Hindlimb muscle (tissue), 1 donor: ENCODE data around the gene ITPR1. TPM values are rescaled to one million over a fixed set of nuclear protein-coding genes. Genes with fewer than 3 reads are reported as not detected.

Experiments
- DNase-seq: peaks from one replicate; pipeline ENCODE4 v3.0.0-alpha.2; 2013
- polyA plus RNA-seq: library from polyadenylated mRNA; unstranded; fragments of 120-200 nt; gene quantifications from one replicate; pipeline ENCODE4 v1.2.1, GENCODE V29; 2013; ENCODE audit not compliant: insufficient read length

Gene ITPR1
- polyA plus RNA-seq, 1 donor, result 16.7 TPM

DNA sequence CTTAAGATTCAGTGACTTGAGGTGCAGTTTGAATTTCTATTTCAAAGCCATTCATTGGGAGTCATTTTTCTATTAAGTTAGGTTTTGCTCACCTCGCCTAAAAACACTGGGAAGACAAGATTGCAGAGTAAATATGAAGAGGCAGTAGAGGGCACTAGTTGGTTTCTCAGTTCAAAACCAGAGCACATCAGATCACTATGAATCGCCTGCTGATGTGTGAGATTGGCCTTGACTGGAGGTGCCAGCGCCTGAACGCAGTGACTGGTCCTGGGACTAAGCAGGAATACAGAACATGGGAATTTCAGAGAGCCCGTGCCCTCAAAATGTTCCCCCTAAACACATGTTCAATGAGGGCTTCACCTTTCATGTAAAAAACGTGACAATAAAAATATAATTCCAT lies 229.0 kb downstream of the ITPR1 start:
- peak; percentile 18 for DNase-seq

DNA sequence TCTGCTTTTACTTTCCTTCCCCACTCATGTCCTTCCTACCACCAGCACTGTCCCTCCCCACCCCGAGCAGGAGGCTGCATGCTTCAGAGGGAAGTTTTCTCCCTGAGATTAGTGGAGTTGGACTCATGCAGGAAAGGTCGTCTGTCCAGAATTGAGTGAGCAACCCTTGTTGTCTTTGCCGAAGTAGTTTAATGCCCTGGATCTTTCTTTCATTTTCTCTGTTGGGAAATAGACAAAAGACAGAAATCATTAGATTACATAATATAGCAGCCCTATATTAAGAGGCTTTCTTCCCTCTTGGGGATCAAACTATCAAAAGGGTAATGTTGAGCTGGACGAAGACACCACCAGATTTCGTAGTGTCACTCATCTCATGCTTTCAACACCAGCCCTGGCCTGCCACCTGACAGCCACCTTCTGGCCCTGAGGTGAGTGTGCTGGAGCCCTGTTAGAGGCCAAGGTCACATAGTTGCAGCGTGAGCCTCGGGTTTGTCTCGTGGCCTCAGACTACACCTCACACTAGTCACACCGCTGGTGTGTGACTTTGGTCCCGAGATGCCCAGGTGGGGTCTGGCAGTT lies 231.0 kb downstream of the ITPR1 start:
- DNase-seq, result no peak

DNA sequence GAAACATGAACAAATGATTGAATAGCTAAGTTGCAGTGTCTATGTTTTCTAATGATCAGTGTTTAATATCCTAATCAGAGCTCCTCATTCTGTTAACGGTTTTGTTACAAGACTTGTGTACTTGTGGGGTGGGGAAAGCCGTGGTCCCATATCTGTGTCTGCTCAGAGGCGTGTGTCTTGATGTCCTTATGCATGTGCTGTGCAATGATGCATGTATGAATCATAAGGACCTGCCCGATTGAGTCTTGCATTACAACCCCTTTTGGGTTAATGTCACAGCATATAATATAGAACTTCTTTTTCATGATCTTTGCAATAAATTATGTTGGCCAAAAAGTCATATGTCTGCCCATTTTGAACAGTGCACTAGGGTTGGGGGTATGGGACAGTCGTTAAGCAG lies 233.4 kb downstream of the ITPR1 start:
- DNase-seq, result no peak

DNA sequence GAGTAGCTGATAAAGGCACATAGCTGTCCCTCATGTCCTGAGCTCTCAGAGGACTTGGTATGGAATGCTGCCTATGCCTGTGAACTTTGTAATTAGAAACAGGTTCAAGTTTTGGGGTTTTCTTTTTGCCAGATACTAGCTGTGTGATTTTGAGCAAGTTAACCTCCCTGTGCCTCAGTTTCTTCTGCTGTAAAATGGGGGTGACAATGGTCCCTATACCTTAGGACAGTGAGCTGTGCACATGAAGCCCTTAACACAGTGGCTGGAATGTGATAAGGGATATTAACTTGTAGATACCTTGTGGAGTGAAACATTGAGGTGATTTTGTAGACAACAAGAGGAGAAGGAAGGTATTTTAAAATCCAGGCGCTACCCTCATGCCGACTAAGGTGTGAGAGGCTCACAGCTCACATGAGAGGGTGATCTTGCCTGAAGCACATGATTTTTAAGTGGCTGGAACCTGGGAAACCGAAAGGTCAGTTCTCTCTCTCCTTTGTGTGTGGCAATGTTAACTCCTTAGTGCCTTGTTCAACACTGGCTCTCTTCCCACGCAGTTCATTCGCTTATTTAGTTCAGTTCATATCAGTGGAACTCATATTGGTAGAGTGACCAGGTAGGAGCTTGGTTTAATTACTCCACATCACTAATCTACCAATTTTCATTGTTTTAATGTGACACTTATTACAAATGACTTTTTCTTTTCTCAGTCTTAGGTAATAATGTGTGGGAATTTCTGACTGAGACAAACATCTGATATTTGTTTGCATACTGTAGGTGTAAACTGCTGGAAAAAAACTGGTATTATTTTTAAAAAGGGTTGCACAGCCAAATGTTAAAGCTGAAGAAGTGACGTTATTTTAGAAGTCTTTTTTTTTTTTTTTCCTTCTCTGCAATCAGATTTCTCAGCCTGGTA lies 236.2 kb downstream of the ITPR1 start:
- no peak for DNase-seq

DNA sequence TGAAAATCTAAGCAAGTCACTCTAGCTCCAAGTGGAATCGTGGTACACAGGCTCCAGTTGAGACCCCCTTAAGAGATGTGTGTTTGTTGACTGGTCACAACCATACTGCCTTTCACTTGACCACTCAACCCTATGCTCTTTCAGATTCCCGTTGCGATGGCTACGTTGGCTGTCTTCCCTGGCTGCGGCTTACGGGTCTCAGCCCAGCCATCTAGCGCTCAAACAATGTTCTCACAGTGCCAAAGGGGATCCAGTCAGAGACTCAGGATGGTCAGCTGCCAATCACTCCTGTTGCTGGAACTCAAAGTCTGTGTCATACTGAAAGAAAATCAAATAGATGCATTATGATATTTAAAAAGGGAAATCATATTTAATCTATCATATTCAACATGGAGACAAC lies 237.6 kb downstream of the ITPR1 start:
- no peak for DNase-seq

DNA sequence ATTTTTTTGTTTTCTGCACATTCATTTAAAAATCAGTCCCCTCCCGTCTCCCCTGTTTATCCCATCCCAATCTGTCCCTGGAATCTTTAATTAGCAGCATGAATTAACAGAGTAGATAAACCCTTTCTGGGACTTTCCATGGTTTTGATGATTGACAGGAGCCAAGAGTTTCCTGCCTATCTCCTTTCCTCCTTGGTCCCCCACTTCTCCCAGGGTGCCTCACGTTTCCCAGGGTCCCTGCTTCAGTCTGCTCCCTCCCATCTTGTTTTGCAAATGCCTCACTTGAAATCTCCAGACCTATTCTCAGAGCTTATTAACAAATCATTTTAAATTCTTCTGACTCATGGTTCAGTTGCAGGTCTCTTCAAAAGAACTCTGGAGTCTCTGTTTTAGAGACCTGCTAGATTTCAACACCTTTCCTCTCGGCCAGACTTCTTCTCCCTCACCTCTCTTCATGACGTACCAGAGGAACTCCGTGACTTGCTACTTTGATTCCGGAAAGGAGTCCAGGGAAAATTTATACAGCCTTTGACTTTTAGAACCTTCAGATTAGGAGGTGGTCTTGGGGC lies 238.5 kb downstream of the ITPR1 start:
- no peak for DNase-seq

DNA sequence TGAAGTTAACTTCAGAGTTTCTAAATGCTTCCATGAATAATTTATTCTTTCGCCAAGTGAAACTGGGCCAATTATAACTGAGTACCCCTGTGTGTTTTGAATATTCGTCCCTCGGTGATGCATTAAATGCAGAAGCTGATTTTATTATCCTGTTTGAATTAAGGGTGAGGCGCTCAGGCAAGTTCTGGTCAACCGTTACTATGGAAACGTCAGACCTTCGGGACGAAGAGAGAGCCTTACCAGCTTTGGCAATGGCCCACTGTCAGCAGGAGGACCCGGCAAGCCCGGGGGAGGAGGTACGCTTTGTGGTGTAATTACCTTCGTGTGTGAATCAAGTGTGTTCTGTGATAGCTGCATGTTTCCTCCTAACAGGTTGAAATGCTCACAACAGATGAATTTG lies 239.8 kb downstream of the ITPR1 start:
- DNase-seq, result no peak

DNA sequence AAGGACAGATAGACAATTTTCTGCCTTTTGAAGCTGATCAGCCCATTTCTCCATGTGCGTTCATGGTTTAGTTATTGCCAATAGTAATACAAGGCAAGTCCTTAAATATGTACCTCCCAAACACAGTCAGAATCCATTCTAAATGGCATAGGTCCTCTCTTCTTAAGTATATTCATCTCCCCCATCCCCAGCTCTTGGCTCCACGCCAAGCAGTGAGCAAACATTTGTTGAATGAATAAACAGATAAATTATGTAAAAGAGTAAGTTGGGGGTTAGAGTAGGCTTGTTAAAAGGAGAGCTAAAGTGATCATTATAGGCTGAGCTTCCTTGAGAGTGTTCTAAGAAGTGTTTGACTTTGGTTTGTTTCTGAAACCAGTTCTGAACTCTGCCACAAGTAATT lies 241.3 kb downstream of the ITPR1 start:
- no peak for DNase-seq

DNA sequence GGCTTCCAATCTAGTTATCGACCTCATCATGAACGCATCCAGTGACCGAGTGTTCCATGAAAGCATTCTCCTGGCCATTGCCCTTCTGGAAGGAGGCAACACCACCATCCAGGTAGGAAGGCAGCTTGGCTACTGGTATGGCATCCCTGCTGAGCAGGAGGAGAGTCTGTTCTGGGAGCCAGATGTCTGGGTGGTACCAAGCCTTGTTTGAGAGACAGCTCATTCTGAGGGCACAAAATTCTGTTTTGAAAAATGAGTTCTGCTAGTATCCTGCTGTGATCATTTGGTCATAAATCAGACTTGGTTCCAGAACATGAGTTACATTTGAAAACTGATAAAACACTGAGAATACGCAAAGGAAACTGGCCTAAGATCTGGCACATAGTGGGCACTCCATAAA lies 242.1 kb downstream of the ITPR1 start:
- DNase-seq, result no peak

DNA sequence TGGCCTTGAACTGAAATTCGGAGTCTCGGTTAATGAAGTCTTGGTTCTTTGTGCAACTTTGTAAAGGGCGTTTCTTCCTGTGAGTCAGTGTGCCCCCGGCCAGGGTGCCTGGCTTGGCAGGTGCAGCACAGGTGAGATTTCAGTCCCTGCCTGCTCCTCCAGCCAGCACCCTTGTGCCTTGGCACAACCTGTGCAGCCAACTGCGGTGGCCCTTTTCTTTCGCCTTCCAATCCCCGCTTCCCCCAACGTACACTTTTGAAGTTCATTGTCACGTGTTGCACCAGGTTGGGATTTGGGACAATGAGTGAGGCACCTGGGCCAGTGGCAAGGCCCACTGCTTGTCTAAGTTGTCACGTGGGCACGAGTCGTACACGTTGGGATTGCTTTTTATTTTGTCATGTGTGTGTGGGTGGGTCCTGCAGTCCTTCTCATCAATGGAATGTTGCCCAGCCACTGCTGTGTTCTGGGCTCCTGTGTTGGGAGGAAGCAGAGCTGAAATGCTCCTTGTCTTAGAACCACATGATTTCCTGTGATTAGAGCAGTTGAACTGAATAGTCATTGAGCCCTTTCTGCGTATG lies 243.2 kb downstream of the ITPR1 start:
- no peak for DNase-seq

DNA sequence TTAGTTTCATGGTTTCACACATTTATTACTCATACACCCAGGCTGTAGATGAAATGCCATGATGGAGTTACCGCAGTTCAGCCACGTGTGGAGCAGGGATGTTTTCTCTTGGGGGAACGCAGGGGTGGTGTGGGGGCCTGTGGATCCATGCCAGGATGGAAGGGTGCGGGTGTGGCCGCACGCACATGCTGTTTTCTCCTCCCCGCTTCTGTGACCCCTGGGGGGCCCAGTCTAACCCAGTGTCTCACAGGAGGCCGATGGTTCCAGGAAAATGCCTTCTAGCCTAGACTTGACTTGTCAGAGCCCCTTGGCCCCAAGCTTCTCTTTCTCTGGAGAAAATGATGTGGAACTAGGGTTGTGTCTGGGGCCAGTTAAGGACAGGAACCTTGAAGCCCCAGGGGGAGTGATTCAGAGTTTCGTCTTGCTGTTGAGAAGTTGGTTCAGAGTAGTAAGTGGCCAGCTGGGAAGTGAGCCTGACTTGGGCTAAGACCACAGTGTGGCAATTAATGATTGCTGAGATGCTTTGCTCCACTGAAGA lies 245.7 kb downstream of the ITPR1 start:
- no peak for DNase-seq

DNA sequence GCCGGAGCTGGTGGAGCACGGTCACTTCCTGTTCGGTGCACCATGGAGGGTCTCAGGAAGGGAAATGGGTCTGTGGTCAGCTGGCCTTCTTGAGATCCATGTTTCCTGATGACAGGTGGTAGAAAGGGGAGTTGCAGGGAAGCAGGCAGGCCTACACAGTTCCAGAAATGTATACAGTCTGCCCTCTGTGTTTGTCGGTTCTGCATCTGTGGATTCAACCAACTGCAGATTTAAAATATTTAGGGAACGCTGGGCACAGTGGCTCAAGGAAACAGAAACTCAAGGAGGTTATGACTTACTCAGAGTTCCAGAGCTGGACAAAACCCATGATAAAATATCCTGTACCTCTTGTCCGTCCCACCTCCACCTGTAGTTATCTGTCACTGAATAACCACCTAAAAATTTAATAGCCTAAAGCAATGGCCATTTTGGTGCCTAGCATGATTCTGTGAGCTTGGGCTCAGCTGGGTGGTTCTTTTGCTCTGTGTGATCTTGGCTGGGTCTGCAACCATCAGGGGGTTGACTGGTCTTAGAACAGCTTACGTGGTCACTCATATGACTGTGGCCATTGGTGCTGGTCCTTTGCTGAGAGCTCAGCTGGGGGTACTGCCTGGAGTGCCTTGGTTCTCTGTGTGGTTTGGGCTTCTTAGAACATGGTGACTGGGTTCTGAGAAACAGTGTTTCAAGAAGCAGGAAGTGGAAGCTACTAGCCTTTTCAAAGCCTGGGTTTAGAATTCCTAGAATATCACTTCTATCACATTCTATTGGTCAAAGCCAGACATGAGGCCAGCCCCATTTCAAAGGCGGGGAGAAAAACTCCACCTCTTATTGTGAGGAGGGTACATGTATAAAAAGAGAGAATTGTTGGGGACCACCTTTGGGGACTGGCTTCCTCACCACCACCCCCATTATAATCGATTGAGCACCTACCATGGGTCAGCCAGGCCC lies 246.4 kb downstream of the ITPR1 start:
- no peak for DNase-seq

DNA sequence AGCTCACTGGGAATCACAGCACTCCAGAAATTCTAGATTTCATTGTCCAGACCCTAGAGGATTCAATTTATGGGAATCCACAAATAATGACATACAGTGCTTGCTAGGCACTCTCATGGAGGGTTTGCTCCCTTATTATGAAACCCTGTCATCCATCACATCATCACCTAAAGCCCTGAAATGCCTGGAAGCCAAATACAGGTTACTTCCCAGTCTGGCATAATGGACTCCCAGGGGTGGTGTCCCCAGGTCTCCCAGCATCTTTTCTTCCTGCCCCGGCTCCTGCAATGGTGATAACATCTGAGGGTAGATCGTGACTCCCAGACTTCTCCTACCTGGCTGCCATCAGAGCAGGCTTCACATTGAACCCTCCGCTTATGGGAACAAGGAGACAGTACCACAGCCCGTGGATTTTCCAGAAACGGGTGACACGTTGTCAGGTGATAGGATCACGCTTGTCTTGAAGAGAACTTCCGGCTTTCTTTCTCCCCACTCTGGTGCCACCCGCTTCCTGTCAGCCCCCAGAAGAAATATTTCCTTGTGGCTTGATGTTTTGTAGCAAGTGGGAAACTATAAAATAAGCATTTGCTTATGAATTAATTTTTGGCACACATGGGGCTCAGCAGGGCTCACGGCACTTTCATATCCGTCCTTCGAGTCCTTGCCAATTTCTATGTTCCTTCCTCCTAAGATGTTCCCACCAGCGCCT lies 247.4 kb downstream of the ITPR1 start:
- no peak for DNase-seq

DNA sequence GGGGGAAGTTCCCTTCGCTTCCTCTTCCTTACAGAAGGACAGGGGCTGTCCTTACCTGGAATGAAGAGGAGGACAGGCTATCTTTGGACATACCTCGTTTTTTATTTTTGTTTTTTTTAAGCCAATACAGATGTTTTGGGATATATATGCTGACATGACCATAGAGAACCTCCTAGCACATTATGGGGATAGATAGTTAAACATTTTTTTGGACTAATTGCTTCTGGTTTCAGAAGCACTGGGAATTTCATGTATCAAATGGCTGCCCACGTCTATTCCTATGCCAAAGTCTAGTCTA lies 247.9 kb downstream of the ITPR1 start:
- DNase-seq, result no peak

DNA sequence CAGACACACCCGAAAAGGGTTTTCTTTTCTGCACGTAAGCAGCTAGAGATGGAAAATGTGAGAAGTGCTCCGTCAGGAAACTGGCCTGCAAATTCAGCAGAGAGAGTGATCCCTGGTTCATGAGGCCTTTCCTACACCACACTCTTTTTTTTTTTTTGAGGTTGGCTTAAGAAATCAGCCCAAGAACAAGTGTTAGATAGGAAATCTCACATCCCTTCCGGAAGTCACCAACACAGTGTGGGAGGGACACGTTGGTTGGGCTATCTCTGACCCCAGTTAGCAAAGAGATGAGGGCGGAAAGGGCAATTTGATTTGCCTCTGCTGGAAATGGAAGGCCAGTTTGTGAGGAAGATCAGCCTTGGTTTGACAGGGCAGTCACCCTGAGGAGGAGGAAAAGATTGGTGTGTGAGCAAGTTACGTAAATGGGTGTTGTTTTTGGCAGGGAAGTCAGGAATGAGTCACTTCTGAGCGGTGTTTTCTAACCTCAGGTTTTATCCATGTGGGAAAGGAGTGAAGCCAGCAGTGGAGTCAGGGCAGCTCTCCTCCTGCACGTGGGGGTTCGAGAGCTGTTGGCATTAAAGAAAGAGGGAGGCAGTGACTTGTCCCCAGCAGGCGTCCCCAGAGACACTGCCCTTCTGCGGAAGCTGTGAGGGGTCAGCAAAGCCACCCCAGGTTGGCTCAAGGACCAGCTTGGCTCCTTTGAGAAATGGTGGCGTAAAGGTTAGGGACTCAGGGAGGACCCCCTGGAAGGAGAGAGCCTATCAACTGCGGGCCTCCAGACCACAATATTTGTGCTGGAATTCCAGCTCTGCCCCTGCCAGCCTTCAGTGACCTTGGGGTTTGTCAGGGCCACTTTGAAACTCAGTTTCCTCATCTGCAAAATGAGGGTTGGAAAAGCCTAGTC lies 248.5 kb downstream of the ITPR1 start:
- DNase-seq, result peak; percentile 58

DNA sequence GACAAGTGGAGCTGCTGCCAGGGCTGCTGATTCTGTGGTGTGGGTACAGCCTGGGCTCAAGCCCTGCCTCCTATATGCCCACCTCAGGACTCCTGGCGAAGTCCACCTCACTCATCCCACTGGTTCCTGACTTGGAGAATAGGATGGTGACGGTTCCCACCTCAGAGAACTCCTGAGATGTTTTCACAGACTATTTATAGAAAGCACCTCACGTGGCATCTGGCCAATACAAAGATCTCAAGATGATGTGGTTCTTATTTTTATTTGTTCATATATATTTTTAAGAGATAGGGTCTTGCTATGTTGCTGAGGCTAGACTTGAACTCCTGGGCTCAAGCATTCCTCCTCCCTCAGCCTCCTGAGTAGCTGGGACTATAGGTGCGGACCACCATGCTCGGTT lies 249.2 kb downstream of the ITPR1 start:
- DNase-seq, result no peak

DNA sequence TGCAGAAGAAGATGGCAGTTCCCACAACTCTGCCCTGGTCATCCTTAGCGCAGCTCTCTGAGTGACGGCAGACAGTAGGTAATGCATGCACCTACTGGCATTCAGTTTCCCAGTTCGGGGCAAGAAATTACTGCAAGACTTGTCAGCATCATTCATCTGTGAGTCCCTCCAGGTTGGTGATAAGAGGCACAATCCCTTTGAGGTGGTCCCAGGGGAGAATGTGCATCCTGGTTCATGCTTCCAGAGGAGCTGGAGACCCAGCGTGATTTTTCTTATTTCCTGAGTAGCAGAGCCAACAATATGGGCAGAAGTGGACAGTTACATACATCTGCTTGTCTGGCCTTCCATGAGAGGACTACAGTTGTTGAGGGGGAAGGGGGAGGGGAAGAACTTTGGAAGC lies 250.2 kb downstream of the ITPR1 start:
- DNase-seq, result no peak

DNA sequence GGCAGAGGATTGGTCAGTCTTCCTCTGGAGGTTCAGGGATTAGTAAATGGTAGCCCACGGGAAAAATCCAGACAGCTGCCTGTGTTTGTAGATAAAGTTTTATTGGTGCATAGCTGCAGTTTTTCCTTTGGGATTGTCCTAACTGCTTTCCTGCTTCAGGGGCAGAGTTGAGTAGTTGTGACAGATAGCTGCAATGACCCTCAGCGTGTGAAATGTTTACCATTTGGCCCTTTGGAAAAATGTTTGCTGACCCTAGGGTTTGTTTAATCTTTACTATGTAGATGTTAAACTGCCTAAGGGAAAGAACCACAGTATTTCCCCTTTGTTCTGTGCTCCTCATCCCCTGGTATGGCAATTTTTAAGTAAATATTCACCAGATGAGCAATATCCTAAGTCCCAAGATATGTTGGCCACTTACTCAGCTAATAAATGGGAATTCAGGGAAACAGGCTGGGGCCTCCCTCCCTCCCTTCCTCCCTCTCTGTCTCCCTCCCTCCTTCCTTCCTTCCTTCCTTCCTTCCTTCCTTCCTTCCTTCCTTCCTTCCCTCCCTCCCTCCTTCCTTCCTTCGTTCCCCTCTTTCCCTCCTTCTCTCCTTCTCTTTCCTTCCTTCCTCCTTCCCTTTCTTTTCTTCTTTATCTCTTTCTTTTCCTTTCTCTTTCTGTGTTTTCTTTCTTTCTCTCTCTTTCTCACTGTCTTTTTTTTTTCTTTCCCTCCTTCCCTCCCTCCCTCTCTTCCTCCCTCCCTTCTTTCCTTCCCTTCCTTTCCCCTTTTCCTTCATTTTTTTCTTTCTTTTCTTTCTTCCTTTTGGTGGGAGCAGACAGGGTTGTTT lies 251.5 kb downstream of the ITPR1 start:
- no peak for DNase-seq

DNA sequence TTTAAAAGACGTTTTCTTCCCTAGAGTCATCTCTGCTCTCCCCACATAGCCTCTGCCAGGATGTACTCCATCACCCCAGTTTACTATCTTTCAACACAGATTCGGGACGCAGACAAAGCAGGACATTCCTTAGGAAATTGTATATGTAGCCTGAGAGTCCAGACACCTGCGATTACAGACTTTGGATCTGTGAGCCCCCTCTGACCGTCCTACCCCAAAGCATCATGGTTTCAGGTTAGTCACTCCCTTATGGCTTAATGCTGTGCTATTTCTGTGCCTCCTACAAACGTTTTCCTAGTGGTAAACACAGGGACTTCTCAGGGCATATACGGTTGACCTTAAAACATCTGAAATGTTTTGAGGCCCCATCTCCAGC lies 252.1 kb downstream of the ITPR1 start:
- no peak for DNase-seq
